CD4-positive, alpha-beta T cell treated with Interleukin-10 for 1 hour (primary cell): Measurements from ENCODE around the gene RITA1.

Experiments used
- DNase-seq: peaks from one replicate; pipeline ENCODE4 v3.0.0-alpha.2; 2020

The RITA1 gene

GRCh38 chr12:113180333-113180732 is 5.2 kb upstream of the RITA1 start:
- no peak for DNase-seq

GRCh38 chr12:113181975-113182374 is 3.5 kb upstream of the RITA1 start:
- no peak for DNase-seq

- no peak for DNase-seq
Measured at GRCh38 chr12:113183030-113183589, 2.4 kb upstream of the RITA1 start.

GRCh38 chr12:113184098-113184899 is 1.2 kb upstream of the RITA1 start:
- DNase-seq: no peak

- DNase-seq: peak; percentile 91
Measured at GRCh38 chr12:113184900-113185179, 681 bp upstream of the RITA1 start.

GRCh38 chr12:113186033-113186365 is 478 bp downstream of the RITA1 start:
- DNase-seq: no peak

GRCh38 chr12:113186666-113187325 is 1.3 kb downstream of the RITA1 start:
- DNase-seq: no peak

- DNase-seq: no peak
Measured at GRCh38 chr12:113189361-113189760, 3.8 kb downstream of the RITA1 start.

- no peak for DNase-seq
Measured at GRCh38 chr12:113190761-113191160, 5.2 kb downstream of the RITA1 start.

GRCh38 chr12:113191227-113191626 is 5.7 kb downstream of the RITA1 start:
- no peak for DNase-seq

- DNase-seq: no peak
Measured at GRCh38 chr12:113194971-113195391, 9.5 kb downstream of the RITA1 start.

GRCh38 chr12:113195598-113195997 is 10.1 kb downstream of the RITA1 start:
- no peak for DNase-seq

- DNase-seq: no peak
Measured at GRCh38 chr12:113196582-113196981, 11.1 kb downstream of the RITA1 start.

GRCh38 chr12:113196990-113197389 is 11.5 kb downstream of the RITA1 start:
- peak; percentile 77 for DNase-seq

- no peak for DNase-seq
Measured at GRCh38 chr12:113197518-113198077, 12.1 kb downstream of the RITA1 start.

- no peak for DNase-seq
Measured at GRCh38 chr12:113198296-113198695, 12.8 kb downstream of the RITA1 start.

- no peak for DNase-seq
Measured at GRCh38 chr12:113200021-113200797, 14.7 kb downstream of the RITA1 start.

- DNase-seq: no peak
Measured at GRCh38 chr12:113201187-113202177, 16.0 kb downstream of the RITA1 start.

- DNase-seq: no peak
Measured at GRCh38 chr12:113202300-113203075, 17.0 kb downstream of the RITA1 start.

- no peak for DNase-seq
Measured at GRCh38 chr12:113203852-113204760, 18.6 kb downstream of the RITA1 start.
